Measurements from ENCODE around the gene GALNT6.

Gene GALNT6

GRCh38 chr12:51306507-51306906 is 84.7 kb downstream of the GALNT6 start:
- in situ Hi-C loops (cut with MboI; ENCODE audit: low pct_unique_long_range_greater_than_20kb, low sequenced_read_pairs, unreplicated experiment) = no loop called here
- TF ChIP-seq CTCF (IDR thresholded peaks at IDR 0.05; ENCODE audit: extremely low read depth, insufficient read depth, missing control alignments) = no peak
- DNase-seq (ENCODE audit: low spot score) = no peak
